K562 (cell line): Measurements from ENCODE around the gene EXOC6. TPM values are rescaled to one million over a fixed set of nuclear protein-coding genes. Genes with fewer than 3 reads are reported as not detected.

Experiments used
- KLF6 ChIP-seq: fragments of 250-450 bp; sonication (Bioruptor Pico); IDR thresholded peaks from 2 replicates; pipeline ENCODE4 v1.4.0; 2020; ENCODE audit warnings: mild to moderate bottlenecking, moderate library complexity, borderline replicate concordance
- MTF1 ChIP-seq: fragments of 250-450 bp; sonication (Bioruptor Pico); IDR thresholded peaks from 2 replicates; pipeline ENCODE4 v1.9.0; 2021; ENCODE audit warnings: moderate library complexity, mild to moderate bottlenecking, inconsistent platforms, borderline replicate concordance
- RREB1 ChIP-seq: fragments of 250-450 bp; sonication (Bioruptor Pico); IDR thresholded peaks from 2 replicates; pipeline ENCODE4 v1.4.0; 2020
- ZBTB49 ChIP-seq: sonication (generic); formaldehyde crosslinking; IDR thresholded peaks from 2 replicates; pipeline ENCODE4 v1.8.0; 2022; ENCODE audit warnings: missing genetic modification reagents, mild to moderate bottlenecking, borderline replicate concordance
- ZBTB8A ChIP-seq: fragments of 450-650 bp; IDR thresholded peaks from 2 replicates; pipeline ENCODE4 v1.6.1; 2018; ENCODE audit warnings: mild to moderate bottlenecking, moderate library complexity; ENCODE audit not compliant: partially characterized antibody
- polyA plus RNA-seq, 8 experiments: library from polyadenylated mRNA; depleted of rRNA in 4 of 8; stranded (reverse) in 5 of 8; unstranded in 3 of 8; fragments of >200 nt; fragmentation: Nextera tagmentation in 2 of 8; fragmentation: Illumina TruSeq in 1 of 8; extraction: Ambion mirVana in 2 of 8; extraction: Trizol in 1 of 8; gene quantifications; 2 replicates each; pipeline versions ENCODE4 v1.2.1 to v1.2.3, GENCODE V29; 2011 to 2014; ENCODE audit warnings: inconsistent platforms in 1 of 8, missing spikeins in 1 of 8
- total RNA-seq, 7 experiments: library from RNA; depleted of rRNA in 6 of 7; stranded (reverse); fragments of >200 nt in 6 of 7; fragmentation: Illumina TruSeq in 2 of 7; extraction: Trizol in 2 of 7; gene quantifications; 2 replicates each; pipeline versions ENCODE4 v1.2.1 to v1.2.3, GENCODE V29; 2011 to 2021; ENCODE audit warnings: low replicate concordance in 1 of 7

EXOC6 gene
- total and polyA plus RNA-seq, 9 of the 15 experiments (the other 6 are each of a cell fraction or from before 2014, with no cell fraction given) = 13.9 to 42.8 (median 24.9) TPM

GRCh38 chr10:92837456-92837855 is 10.9 kb upstream of the EXOC6 start (continued):
- TF ChIP-seq ZBTB49 = no peak
- no peak for TF ChIP-seq RREB1 (CRISPR knock-in tag)
- TF ChIP-seq ZBTB8A = no peak
- no peak for TF ChIP-seq MTF1 (CRISPR knock-in tag)
- no peak for TF ChIP-seq KLF6 (CRISPR knock-in tag)
